ENCODE data around the gene GABPB2.

The GABPB2 gene

GRCh38 chr1:151165281-151165737 is 94.7 kb downstream of the GABPB2 start:
- peak; percentile 75 for DNase-seq (ENCODE audit: low spot score)

GRCh38 chr1:151165738-151166504 is 95.4 kb downstream of the GABPB2 start, which contains the start of the genes LYSMD1 and SCNM1:
TSS of gene LYSMD1 (minus strand) at chr1:151165902. CDS start at chr1:151165258, 644 bp downstream.
TSS of gene SCNM1 (plus strand) at chr1:151166144. CDS start at chr1:151166153, 9 bp downstream.
- peak; percentile 97 for DNase-seq (ENCODE audit: low spot score)

GRCh38 chr1:151166505-151166956 is 96.0 kb downstream of the GABPB2 start:
- DNase-seq (ENCODE audit: low spot score): no peak

GRCh38 chr1:151167116-151167515 is 96.6 kb downstream of the GABPB2 start:
- no peak for DNase-seq (ENCODE audit: low spot score)

- DNase-seq (ENCODE audit: low spot score): no peak
Observed at GRCh38 chr1:151171190-151171589, 100.6 kb downstream of the GABPB2 start.
